ENCODE results near the gene ZNF316.

The ZNF316 gene

DNA sequence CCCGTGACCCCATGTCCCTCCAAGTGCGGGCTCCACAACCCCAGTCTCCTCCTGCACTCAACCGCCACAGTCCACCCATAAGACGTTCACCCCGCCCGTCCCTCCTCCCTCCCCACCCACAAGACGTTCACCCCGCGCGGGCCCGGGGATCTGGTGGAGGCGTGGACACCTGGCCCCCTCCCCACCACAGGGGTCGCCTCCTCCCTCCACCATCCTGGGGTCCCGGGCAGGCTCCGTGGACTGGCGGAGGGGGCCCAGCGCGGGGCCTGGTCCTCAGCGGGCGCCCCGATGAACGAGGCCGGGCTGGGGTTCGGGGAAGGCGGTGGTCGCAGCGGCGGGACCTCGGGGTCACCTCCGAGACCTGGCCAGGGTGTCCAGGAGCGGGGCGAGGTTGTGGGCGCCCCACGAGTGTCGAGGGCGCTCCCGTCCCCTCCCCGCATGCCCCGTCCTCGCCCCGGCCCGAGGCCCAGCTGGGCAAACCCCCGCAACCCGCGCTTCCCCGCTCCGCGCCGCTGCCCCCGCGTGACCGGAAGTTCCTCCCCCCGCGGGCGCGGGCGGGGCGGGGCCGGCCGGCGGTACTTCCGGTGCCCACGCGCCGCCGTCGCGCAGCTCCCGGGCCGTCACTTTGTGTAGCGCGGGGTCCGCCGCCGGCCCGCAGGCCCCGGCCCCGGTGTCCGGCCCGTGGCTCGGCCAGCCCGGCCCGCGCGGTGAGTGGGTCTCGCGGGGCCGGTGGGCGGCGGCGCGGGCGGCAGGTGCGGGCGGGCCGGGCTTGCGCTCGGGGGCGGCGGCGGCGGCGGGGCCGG lies at the start of gene ZNF316:
ZNF316 (plus strand) TSS at position 578 of the 803 bp plus-strand sequence. CDS start 5,092 bp downstream, outside the sequence.
- peak; percentile 46 for DNase-seq

DNA sequence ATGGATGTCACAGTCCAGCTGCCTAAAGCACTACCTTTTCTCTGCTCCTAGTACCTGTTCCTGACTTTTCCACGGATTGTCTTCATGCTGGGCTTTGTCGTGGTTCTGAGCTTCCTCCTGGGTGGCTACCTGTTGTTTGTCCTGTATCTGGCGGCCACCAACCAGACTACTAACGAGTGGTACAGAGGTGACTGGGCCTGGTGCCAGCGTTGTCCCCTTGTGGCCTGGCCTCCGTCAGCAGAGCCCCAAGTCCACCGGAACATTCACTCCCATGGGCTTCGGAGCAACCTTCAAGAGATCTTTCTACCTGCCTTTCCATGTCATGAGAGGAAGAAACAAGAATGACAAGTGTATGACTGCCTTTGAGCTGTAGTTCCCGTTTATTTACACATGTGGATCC lies 48.6 kb upstream of the ZNF316 start:
- no peak for DNase-seq

DNA sequence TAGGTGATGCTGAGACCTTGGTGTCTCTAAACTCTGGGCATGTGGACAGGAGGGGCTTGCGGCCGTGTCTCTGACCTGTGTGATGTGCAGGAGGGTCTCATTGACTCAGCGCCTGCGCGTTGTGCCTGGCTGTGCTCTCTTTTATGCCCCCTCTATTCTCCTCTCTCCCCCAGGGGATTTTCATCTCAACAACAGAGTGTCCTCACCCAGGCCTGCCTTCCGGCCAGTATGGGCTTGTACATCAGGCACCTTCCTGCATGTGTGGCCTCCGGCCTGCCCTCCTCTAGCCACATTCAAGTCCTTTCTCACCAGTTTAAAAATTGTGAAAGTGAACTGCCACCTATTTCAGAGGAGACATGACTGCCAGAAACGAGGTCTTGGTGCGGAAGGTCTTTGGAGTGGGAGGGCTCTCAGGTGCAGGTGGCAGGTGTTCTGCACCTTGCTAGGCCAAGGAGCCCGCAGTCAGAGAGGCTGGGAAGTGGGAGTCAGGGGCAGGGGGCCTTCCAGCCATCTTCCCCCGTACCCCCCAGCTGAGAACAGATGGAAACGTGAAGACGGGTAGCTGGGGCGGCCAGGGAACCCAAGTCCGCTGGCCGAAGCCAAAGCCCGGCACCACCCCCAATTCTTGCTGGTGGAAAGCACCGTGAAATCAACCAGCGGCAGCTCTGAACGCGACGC lies 47.8 kb upstream of the ZNF316 start:
- no peak for DNase-seq

DNA sequence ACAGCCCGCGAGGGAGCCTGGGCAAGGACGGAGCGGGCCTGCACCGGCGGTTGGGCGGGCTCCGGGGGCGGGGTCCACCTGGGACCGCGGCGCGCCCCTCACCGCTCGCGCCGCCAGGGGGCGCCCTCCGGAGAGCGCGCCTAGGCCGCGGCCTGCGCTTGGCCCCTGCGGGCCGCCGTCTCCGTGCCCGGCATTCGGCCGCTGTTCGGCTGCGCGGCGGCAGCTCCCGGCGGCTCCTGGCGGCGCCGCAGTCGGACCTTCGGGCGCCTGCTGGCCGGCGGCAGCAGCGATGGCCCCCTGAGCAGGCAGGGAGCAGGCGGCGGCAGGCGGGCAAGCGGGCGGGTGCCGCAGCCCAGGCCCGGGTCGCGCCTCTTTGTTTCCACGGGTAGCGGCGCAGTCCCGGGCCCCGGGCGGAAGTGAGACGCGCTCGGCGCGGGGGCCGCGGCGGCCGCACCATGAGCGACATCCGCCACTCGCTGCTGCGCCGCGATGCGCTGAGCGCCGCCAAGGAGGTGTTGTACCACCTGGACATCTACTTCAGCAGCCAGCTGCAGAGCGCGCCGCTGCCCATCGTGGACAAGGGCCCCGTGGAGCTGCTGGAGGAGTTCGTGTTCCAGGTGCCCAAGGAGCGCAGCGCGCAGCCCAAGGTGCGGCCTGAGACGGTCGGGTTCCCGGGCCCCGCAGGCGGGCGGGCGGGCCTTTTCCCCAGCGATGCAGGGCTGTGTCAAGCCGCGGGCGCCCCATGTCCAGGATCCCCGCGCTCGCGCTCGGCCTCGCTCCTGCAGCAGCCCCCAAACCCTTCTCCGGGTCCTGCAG lies 47.1 kb upstream of the ZNF316 start, which contains the start of gene INTS15:
INTS15 (plus strand) TSS at position 193 of the 816 bp plus-strand sequence; CDS start at position 456, 263 bp downstream.
- DNase-seq, result peak; percentile 80

DNA sequence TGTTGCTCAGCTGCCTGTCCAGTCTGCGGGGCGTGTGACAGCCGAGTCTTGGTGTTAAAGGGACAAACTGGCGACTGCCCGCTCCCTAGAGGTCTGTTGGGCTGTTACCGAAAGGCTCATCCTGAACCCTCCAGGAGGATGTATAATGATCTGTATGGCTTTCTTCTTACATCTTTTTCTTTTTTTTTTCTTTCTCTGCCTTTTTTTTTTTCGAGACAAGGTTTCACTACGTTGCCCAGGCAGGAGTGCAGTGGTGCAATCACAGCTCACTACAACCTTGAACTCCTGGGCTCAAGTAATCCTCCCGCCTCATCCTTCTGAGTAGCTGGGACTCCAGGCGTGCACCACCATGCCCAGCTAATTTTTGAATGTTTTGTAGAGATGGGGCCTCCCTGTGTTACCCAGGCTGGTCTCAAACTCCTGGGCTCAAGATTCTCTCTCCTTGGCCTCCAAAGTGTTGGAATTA lies 46.4 kb upstream of the ZNF316 start:
- no peak for DNase-seq

DNA sequence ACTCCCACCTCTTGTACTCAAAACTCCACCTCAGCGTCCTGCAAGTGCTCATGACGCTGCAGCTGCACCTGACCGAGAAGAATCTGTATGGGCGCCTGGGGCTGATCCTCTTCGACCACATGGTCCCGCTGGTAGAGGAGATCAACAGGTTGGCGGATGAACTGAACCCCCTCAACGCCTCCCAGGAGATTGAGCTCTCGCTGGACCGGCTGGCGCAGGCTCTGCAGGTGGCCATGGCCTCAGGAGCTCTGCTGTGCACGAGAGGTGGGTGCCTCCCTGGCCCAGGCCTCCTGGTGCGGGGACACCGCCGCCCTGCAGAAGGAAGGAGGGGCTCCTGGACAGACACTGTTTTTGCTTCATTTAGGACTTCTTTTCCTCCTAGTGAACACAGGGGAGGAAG lies 37.0 kb upstream of the ZNF316 start:
- no peak for DNase-seq

DNA sequence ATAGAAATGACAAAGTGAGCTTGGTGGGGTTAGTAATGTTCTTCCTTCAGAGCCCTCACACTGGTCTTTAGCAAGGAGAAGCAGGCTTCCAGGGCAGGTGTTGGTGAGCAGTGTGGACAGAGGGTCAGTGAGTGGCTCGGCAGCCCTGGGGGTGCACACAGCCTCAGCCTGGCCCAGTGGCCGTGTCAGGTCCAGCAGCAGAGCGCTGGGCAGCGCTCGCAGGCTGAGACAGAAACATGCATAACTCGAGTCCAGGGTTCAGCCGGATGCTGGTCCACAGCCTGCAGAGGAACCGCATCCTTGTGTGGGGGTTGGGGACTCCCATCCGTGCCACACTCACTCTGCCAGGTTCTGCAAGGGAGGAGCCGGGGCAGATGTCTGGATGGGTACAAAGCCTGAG lies 32.7 kb upstream of the ZNF316 start:
- no peak for DNase-seq

DNA sequence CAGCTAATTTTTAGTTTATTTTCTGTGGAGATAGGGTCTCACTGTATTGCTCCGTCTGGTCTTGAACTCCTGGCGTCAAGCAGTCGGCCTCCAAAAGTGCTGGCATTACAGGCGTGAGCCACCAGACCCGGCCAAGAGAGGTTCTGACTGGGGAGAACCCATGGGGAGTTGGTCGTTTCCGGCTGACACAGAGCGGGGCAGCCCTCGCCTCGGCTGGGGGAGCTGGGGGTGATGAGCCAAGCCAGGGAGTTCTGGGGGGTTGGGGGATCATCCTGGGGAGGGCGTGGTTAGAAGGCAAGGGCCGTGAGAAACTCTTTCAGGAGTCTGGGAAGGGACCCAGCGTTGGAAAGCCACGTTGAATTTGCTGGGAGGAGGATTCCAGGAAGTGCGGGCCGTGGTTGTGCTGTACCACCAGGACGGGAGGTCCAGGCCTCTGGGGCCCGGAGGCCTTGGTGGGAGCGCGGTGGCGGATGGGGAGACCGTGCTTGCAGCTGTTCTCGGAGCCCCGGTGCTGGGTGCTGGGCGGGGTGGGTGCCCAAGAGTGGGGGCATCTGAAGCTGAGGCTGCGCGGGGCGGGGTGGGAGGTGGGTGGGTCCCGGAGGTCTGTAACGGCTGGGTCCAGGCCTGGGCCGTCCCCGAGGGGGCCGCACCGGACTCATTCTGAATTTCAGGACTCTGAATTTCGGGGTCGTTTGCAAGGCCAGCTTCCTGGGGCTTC lies 30.1 kb upstream of the ZNF316 start:
- DNase-seq, result no peak

DNA sequence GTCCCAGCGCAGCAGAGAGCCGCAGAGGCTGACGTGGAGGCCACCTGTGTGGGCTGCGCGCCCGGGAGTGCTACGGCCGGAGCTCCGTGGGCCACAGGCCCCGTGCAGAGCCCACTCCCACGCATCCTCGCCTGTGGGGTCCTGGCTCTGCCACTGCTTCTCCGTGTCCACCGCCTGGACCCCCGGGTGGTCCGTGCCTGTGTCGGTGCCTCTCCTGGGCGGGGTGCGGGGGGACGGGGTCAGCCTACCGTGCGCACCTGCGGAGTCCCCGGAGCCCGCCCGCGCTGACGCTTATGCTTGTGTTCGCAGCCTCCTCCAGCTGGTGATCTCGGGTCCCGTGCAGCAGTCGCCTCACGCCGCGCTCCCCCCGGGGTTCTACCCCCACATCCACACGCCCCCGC lies 29.5 kb upstream of the ZNF316 start:
- no peak for DNase-seq

DNA sequence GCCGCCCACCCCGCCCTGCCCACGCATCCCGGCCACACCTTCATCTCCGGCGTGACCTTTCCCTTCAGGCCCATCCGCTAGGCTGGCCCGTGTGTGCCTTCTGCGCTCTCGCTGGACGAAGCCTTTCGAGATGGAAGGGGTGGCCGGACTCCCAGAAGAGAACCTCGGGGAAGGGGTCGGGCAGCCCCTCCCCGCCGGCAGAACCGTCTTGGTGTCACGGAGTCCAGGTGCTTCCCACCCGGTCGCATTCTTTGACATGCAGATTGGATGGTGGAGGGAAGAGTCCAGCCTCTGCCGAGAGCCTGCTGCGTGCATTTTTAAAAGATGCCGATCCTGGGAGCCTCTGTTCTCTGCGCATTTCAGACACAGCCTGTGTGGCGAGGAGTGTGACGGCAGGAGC lies 29.0 kb upstream of the ZNF316 start:
- no peak for DNase-seq

DNA sequence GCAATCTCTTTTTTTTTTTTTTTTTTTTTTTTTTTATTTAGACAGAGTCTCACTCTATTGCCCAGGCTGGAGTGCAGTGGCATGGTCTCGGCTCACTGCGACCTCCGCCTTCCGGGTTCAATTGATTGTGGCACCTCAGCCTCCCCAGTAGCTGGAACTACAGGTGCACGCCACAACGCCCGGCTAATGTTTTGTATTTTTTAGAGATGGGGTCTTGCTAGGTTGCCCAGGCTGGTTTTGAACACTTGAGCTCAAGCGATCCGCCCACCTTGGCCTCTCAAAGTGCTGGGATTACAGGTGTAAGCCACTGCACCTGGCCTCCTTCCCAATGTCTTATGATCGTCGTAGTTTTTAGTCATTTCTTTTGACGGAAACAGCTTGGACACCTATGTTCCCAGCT lies 28.3 kb upstream of the ZNF316 start:
- no peak for DNase-seq

DNA sequence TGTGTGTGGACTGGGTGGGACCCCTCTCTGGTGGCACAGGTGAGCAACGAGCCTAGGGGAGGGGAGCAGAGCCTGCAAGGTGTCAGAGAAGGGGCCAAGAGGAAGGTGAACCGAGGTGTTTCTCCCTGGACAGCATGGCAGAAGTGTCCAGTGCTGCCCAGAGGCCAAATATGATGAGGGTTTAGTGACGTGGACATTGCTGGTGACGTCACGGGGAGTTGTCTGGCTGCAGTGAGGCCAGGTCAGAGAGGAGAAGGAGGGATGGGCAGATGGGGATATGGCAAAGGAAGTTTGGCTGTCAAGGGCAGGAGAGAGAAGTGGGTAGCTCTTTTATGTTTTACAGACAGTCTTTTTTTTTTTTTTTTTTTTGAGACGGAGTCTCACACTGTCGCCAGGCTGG lies 24.3 kb upstream of the ZNF316 start:
- no peak for DNase-seq

DNA sequence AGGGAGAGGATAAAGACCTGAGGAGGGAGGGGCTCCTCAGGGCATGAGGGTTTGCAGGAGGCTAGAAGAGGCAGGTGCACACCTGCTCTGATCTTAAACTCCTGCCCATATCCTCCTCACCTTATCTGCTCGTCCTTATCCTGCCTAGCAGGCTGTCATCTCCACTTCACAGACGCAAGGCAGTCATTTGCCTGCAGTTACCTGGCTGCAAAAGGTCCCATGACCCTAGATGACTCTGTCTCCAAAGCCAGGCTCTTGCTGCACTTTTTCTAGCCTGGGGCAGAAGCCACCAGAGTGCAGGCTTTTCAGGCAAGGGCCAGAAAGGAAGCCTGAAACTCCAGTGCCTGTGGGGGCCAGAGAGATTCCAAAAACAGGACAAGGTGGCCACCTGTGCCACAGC lies 23.4 kb upstream of the ZNF316 start:
- DNase-seq, result no peak

DNA sequence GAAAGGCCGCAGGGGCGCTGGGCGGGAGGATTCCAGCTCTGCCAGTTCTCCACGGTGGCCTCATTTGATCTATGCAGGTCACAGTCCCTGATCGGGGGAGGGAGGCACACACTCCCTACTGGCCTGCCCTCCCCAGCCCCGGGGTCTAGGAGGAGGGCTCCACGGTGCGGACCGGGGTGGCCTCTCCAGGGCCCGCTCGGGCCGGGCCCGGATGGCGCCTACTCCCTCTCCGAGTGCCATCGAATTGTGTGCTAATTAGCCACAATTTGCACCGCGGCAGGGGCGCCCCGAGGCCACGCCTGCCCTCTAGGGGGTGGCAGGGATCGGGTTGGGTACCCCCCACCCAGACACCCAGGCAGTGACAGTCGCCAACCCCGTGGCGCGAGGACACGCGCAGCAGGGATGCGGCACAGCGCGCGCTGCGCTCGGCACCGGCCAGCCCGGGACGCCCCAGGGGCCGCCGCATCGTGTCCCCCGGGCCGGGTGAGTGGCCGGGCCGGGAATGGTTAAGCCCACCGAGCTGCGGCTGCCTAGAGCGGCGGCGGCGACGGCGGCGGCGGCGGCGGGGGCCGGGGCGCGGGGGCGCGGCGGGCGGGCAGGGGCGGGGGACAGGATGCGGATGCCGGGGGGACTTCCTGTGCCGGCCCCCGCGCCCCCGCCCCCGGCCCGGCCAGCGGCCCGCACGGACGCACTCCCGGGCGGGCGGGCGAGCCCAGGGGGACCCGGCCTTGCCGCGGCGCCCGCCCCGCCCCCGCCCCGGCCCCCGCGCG lies 22.0 kb upstream of the ZNF316 start, which contains the start of gene ZNF853:
ZNF853 (plus strand) TSS at position 658 of the 770 bp plus-strand sequence. CDS start 565 bp downstream, outside the sequence.
- no peak for DNase-seq

DNA sequence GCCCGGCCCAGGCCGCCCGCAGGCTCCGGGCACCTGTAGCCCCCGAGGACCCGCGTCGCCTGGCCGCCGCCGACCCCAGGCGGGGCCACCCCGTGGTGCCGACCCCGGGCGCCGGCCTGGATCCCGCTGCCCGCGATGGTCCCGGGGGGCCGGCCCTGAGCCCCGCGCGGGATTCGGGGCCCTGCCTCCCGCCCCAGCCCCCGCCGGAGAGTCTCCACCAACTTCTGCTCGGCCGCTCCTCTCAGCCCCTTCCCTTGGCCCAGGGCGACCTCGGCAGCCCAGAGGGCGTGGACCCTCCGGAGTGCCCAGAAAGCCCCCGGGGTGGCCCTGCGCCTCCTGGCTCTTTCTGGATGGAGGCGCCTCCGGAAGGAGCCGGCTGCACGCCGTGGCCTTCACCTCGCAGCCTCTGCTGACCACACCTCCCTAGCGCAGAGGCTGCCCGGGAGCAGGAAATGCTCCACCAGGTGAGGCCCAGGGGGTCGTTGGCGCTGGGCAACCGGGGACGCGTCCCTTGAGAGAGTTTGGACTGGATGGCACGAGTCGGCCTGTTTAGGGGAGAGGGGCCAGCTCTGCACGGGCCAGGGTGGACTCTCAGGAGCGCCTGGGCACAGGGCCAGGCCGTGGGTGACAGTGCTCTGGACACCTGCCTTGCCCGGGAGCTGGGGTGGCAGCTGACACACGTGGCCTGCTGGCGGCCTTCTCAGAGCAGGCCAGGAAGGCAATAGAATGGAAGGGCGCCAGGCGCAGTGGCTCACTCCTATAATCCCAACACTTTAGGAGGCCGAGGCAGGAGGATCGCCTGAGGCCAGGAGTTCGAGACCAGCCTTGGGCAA lies 21.2 kb upstream of the ZNF316 start:
- no peak for DNase-seq

DNA sequence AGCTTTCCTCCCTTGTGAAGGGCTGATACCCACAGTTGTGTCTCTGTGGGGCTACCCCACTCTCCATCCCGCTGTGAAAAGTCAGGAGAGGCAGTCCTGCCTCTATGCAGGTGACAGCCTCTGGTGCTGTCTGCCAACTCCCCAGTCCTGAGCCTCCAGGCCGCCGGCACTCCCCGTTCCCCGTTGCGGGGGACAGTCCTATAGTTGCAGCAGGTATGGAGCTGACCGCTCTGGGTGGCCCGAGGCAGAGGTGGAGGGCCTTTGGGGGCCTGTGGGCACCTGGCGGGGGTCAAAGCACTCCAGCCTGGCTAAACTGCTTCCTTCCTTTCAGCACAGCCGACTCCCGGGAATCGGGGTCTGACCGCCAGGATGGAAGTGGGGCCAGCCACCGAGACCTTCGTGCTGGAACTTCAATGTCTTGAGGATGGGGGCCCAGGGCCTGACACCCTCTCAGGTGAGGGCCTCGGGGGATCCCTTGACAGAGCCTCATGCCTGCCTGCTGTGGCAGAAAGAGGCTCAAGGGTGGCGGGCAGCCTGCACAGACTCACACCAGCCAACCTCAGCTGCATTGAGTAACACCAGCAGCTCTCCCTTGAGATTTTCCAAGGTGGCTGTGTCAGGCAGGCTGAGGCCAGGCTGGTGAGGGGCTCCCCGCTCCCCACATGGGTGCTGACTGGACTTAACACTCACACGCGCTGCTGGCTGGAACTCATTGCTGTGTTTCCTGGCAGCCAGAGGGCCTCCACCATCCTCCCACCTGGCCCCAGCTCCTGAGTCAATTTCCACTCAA lies 20.1 kb upstream of the ZNF316 start:
- no peak for DNase-seq

DNA sequence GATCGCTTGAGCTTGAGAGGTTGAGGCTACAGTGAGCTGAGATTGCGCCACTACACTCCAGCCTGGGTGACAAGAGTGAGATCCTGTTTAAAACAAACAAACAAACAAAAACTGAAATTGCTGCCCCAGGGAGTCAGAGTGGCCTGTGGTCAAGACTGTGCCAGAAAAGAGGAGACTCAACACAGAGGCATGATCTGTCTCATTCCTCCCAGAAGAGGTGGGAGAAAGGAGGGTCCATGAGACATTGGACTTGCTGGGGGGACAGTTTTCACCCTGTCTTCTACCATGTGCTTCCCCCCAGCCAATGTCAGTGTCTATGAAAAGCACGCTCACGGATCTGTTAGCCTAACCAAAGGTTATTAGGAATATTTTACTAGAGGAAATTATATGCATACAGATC lies 18.5 kb upstream of the ZNF316 start:
- DNase-seq, result peak; percentile 7

DNA sequence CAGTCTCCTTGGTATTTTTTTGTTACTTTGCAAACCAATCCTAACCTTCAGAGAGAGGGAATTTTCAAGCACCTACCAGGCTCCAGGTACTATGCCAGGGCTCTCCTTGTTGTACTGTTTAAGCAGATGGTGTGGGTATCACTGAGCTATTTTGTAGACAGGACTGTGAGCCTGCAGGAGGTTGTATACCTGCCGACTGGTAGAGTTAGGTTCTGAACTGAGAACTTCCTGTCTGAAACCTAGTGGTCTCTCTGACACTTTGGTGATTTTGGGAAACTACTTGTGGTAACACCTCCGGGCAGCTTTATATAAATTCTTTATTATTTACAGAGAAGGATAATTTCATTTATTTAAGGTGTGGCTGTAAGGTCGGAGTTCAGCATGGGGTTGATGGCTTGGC lies 17.2 kb upstream of the ZNF316 start:
- no peak for DNase-seq

DNA sequence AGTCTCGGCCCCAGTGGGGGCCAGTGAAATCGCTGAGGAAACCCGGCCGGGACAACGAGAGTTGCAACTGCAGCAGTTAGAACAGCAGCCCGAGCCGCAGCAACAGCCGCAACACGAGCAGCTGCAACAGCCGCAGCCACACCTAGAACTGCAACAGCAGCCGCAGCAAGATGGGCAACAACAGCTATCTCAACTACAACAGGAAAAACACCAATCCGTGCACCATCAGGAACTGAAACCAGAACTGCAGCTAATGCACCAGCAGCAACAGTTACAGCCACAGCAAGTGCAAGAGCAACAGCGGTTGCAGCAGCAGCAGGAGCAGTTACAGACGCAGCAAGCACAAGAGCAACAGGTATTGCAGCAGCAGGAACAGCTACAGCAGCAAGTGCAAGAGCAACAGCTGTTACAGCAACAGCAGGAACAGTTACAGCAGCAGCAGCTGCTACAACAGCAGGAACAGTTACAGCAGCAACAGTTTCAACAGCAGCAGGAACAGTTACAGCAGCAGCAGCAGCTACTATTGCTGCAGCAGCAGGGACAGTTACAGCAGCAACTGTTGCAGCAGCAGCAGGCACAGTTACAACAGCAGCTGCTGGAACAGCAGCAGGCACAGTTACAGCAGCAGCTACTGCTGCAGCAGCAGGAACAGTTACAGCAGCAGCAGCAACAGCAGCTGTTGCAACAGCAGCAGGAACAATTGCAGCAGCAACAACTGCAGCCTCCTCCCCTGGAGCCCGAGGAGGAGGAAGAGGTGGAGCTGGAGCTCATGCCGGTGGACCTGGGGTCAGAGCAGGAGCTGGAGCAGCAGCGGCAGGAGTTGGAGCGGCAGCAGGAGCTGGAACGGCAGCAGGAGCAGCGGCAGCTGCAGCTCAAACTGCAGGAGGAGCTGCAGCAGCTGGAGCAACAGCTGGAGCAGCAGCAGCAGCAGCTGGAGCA lies 15.7 kb upstream of the ZNF316 start:
- DNase-seq, result no peak

Measured in fibroblast of skin of right biceps (primary cell).